Activated CD4-positive, alpha-beta memory T cell treated with anti-CD3 and anti-CD28 coated beads, Interleukin-2, amount 10 ng/mL, durations not matched to agents 7 days and 5 days (primary cell): ENCODE measurements around the gene PGM5. TPM values are rescaled to one million over a fixed set of nuclear protein-coding genes. Genes with fewer than 3 reads are reported as not detected.
"Not testable (repeated sequence)": the region's sequence is repeated elsewhere in the genome, so short reads cannot be mapped to it uniquely, and the experiment has no call there.

Source experiments
- CTCF ChIA-PET: fragments of 350-600 bp; sonication (Branson Sonifier 250); formaldehyde crosslinking; loops from one replicate; lab custom pipeline; 2021; ENCODE audit warnings: antibody characterized with exemption, inconsistent platforms; lab: Charles Lee
- POLR2A ChIA-PET: fragments of 350-600 bp; sonication (Branson Sonifier 250); formaldehyde crosslinking; loops from one replicate; lab custom pipeline; 2021; ENCODE audit warnings: antibody characterized with exemption; lab: Charles Lee
- DNase-seq: peaks from one replicate; pipeline ENCODE4 v3.0.0-alpha.2; 2020
- H3K27ac Mint-ChIP-seq: one replicate; pipeline ENCODE4 v1.8.0; 2021; ENCODE audit warnings: mild to moderate bottlenecking, mixed read lengths
- H3K27me3 Mint-ChIP-seq: one replicate; pipeline ENCODE4 v1.8.0; 2021; ENCODE audit warnings: mixed read lengths
- H3K36me3 Mint-ChIP-seq: one replicate; pipeline ENCODE4 v1.8.0; 2021; ENCODE audit warnings: low read depth, mixed read lengths
- H3K4me1 Mint-ChIP-seq: one replicate; pipeline ENCODE4 v1.8.0; 2021; ENCODE audit warnings: mixed read lengths
- H3K4me3 Mint-ChIP-seq: one replicate; pipeline ENCODE4 v1.8.0; 2021; ENCODE audit warnings: mild to moderate bottlenecking, mixed read lengths
- H3K9me3 Mint-ChIP-seq: one replicate; pipeline ENCODE4 v1.8.0; 2021; ENCODE audit warnings: mixed read lengths
- total RNA-seq, 2 experiments: library from RNA; stranded (reverse); gene quantifications; one replicate each; pipeline ENCODE4 v1.2.3, GENCODE V29; 2021

Gene PGM5
- total RNA-seq, 2 experiments from 2014 or later, result not detected

DNA sequence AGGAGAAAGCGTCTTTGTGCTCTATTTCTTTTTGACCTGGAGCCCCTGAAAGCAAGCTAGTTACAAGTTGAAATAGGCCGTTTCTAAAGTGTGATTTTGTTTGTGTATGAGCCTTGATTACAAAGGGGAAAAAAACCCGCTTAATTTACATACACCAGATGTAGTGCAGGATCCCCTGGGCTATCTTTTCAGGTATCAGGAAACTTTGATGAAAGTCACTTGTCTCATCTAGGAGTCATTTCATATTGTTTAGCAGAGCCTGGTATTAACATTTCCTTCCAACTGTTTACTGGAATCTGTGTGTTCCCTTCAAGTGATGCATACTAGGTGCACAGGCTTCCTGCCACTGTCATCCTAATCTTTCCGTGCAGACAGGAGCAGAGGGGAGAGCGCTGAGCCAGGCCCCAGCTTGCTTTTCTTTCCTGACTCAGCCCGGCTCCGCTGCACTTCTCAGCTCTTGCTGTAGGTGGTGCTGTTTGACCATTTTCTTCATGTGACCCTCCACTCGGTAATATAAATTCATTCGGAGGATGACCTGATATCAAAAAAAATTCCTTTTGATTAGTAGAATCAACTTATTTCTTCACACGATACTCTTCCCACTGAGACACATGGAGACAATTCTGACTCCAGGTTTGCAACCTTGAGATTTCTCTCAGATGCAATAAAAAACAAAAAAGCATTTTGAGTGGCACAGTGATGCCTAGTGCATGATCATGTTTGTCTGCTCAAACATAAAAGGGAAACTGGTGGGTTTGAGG, 14.0 kb upstream of the PGM5 start:
- H3K9me3 Mint-ChIP-seq, H3K27me3 Mint-ChIP-seq, H3K4me1 Mint-ChIP-seq, H3K27ac Mint-ChIP-seq, H3K4me3 Mint-ChIP-seq, DNase-seq, H3K36me3 Mint-ChIP-seq, POLR2A ChIA-PET: not testable (repeated sequence)
- CTCF ChIA-PET, result interaction anchor here (1.1 to 1.2 kb wide), 2 partner anchors 225 to 227 kb away, joined by 3 read pairs; no protein-coding TSS in a partner anchor

GRCh38 chr9:68343242-68343641, 13.2 kb upstream of the PGM5 start:
- CTCF ChIA-PET, result interaction anchor here (0.7 to 1.2 kb wide), 3 partner anchors 225 to 537 kb away, joined by 3 read pairs; no protein-coding TSS in a partner anchor
- DNase-seq, H3K9me3 Mint-ChIP-seq, H3K36me3 Mint-ChIP-seq, H3K27ac Mint-ChIP-seq, H3K4me3 Mint-ChIP-seq, H3K4me1 Mint-ChIP-seq, H3K27me3 Mint-ChIP-seq, POLR2A ChIA-PET: not testable (repeated sequence)

- H3K27ac Mint-ChIP-seq, H3K4me3 Mint-ChIP-seq, DNase-seq, H3K4me1 Mint-ChIP-seq, H3K9me3 Mint-ChIP-seq, H3K36me3 Mint-ChIP-seq, POLR2A ChIA-PET: not testable (repeated sequence)
- CTCF ChIA-PET, result interaction anchor here (0.8 kb wide), 1 partner anchor 224 kb away, joined by 3 read pairs; no protein-coding TSS in a partner anchor
- peaks cover 13% of the 10 kb centered on the region for H3K27me3 Mint-ChIP-seq
Measured at GRCh38 chr9:68343992-68344391, 12.4 kb upstream of the PGM5 start.

DNA sequence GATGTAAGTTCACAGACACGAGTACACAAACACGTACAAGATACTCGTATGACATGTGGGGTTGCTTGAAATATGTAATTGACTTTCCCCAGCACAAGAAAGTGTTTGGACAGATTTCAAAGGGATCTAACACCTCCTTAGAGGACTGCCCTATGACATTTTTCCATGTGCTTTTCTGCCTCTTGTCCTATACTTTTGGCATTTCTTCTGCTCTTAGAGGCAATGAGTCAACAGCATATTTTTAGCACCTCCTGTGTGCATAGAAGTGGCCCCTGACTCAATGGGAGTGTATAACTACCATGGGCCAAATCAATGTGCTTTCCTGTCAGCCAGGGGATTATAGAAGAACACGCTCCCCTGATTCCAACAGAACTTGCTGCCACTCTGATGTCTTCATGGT, 4.7 kb upstream of the PGM5 start:
- DNase-seq, H3K9me3 Mint-ChIP-seq, H3K36me3 Mint-ChIP-seq, H3K4me1 Mint-ChIP-seq, POLR2A ChIA-PET, H3K4me3 Mint-ChIP-seq, CTCF ChIA-PET, H3K27ac Mint-ChIP-seq: not testable (repeated sequence)
- H3K27me3 Mint-ChIP-seq, result peaks cover 28% of the 10 kb centered on the region

- CTCF ChIA-PET, POLR2A ChIA-PET, H3K4me1 Mint-ChIP-seq, H3K9me3 Mint-ChIP-seq, H3K27ac Mint-ChIP-seq, H3K36me3 Mint-ChIP-seq, DNase-seq: not testable (repeated sequence)
- peaks cover 36% of the 10 kb centered on the region for H3K27me3 Mint-ChIP-seq
- peak overlapping the region; percentile 5 for H3K4me3 Mint-ChIP-seq
Measured at GRCh38 chr9:68355993-68356379, 425 bp upstream of the PGM5 start.

DNA sequence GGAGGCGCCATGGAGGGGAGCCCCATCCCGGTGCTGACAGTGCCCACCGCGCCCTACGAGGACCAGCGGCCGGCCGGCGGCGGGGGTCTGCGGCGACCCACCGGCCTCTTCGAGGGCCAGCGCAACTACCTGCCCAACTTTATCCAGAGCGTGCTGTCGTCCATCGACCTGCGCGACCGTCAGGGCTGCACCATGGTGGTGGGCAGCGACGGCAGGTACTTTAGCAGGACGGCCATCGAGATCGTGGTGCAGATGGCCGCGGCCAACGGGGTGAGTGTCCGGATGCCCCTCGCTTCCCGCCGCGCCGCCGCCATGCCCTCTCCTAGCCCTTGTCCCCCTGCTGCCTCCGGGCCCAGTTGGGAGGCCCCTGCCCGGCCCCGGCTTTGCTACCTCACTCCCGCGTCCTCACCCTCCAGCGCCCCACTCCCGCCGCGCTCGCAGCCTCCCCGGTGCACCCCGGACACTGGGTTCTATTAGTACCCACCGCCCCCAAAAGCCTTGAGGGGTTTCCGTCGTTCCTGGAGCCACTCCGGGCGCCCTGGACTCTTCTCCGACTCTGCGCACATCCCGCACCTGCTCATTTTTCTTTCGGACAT, 806 bp downstream of the PGM5 start:
- DNase-seq, H3K4me3 Mint-ChIP-seq, H3K27ac Mint-ChIP-seq, H3K9me3 Mint-ChIP-seq, H3K36me3 Mint-ChIP-seq, CTCF ChIA-PET, H3K4me1 Mint-ChIP-seq, POLR2A ChIA-PET: not testable (repeated sequence)
- H3K27me3 Mint-ChIP-seq, result peaks cover 36% of the 10 kb centered on the region

GRCh38 chr9:68366933-68367547, 10.6 kb downstream of the PGM5 start:
- DNase-seq, result peak; percentile 16
- H3K27me3 Mint-ChIP-seq, result not testable (repeated sequence)

DNA sequence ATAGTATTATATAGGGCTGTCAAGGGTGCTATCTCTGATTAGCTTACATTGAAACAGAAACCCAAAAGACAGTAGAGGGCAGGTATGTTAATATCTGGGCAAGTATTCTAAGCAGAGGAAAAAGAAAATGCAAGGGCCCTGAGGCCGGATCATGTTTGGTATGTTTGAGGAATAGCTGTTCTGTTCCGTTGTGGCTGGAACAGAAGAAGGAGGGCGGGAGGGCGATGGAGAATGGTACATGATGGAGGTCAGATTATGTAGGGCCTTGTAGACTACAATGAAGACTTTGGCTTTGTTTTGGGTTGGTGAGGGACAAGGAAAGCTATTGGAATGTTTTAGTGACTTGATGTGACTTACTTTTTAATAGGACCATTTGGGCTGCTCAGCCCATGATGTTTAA, 19.4 kb downstream of the PGM5 start:
- H3K9me3 Mint-ChIP-seq, DNase-seq, H3K36me3 Mint-ChIP-seq, CTCF ChIA-PET, H3K27ac Mint-ChIP-seq, POLR2A ChIA-PET, H3K4me1 Mint-ChIP-seq, H3K4me3 Mint-ChIP-seq, H3K27me3 Mint-ChIP-seq: not testable (repeated sequence)

More at GRCh38 chr9:68366933-68367547, 10.6 kb downstream of the PGM5 start:
- H3K9me3 Mint-ChIP-seq, H3K4me1 Mint-ChIP-seq, H3K27ac Mint-ChIP-seq, H3K4me3 Mint-ChIP-seq, POLR2A ChIA-PET, H3K36me3 Mint-ChIP-seq: not testable (repeated sequence)
- CTCF ChIA-PET, result interaction anchor here (0.6 kb wide), 1 partner anchor 662 kb away, joined by 3 read pairs; no protein-coding TSS in a partner anchor

DNA sequence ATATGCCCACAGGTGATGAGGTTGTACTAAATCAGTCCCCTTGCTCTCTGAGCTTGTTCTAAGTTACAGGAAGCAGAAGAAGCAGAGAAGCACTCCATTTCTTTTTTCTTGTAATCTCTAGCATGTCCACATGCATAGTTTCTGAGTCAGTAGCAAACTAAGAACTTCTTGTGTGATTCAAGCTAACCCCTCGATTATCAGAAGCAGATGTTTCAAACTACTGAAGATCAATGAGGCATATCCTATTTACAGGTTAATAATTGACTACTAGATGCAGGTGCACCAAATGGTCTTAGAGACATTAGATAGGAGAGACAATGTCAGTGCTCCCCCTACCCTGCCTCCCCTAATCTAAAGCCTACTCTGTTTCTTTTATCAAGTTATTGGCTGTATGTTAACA, 21.3 kb downstream of the PGM5 start:
- H3K27me3 Mint-ChIP-seq, DNase-seq, H3K36me3 Mint-ChIP-seq, CTCF ChIA-PET, H3K4me3 Mint-ChIP-seq, H3K27ac Mint-ChIP-seq, H3K4me1 Mint-ChIP-seq, POLR2A ChIA-PET, H3K9me3 Mint-ChIP-seq: not testable (repeated sequence)

DNA sequence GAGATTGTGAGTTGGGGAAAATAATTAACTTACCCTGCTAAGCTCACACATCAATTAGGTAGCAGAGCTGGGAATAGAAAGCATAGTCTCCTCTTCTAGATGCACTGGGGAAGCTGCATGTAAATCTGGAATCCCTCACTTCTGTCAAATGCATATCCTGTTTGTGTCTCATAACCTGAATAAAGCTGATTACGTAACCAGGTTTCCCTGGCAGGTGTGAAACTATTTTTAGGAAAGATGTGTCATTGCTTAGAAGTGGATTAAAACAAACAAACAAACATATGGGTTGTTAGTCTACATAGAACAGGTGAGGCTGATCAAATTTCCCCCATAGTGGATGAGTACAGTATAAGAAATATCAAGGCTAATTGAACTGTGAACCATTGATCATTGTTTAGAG, 27.5 kb downstream of the PGM5 start:
- H3K4me3 Mint-ChIP-seq, POLR2A ChIA-PET, H3K27me3 Mint-ChIP-seq, H3K9me3 Mint-ChIP-seq, CTCF ChIA-PET, H3K36me3 Mint-ChIP-seq, DNase-seq, H3K4me1 Mint-ChIP-seq, H3K27ac Mint-ChIP-seq: not testable (repeated sequence)

DNA sequence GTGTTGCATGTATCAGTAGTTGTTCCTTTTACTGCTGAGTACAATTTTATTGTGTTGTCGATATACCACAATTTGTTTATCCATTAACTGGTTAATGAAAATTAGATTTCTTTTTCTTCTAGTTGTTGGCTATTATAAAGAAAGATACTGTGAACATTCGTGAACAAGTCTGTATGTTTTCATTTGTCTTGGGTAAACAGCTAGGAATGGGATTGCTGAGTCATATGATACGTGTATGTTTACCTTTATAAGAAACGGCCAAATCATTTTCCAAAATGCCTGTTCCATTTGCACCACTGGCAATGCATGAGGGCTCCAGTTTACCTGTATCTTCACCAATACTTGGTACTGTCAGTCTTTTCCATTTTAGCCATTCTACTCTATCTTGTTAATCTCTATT, 33.1 kb downstream of the PGM5 start:
- H3K4me3 Mint-ChIP-seq, CTCF ChIA-PET, H3K27me3 Mint-ChIP-seq, H3K27ac Mint-ChIP-seq, DNase-seq, H3K36me3 Mint-ChIP-seq, H3K9me3 Mint-ChIP-seq, H3K4me1 Mint-ChIP-seq, POLR2A ChIA-PET: not testable (repeated sequence)

DNA sequence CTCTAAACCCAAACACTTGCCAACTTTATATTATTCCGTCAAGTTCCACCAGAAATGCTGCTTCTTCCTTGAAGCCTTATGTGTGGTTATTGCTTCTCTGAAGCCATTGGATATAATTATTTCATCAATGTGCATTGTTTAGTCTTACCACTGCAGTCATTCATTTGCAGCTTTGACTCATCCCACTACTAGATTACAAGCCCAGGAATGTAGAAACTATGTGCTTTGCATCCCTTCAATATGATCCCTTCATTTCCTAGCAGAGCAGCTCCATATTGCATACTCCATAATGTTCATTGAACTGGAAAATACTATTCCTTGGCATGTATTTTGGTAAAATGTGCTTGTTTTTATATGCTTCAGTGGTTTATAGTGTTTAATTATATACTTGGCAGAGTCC, 34.3 kb downstream of the PGM5 start:
- H3K27me3 Mint-ChIP-seq, CTCF ChIA-PET, H3K9me3 Mint-ChIP-seq, H3K4me1 Mint-ChIP-seq, DNase-seq, H3K4me3 Mint-ChIP-seq, POLR2A ChIA-PET, H3K27ac Mint-ChIP-seq, H3K36me3 Mint-ChIP-seq: not testable (repeated sequence)

- DNase-seq, POLR2A ChIA-PET, H3K4me3 Mint-ChIP-seq, H3K4me1 Mint-ChIP-seq, H3K27me3 Mint-ChIP-seq, H3K36me3 Mint-ChIP-seq, H3K9me3 Mint-ChIP-seq, H3K27ac Mint-ChIP-seq, CTCF ChIA-PET: not testable (repeated sequence)
Measured at GRCh38 chr9:68396411-68397094, 40.1 kb downstream of the PGM5 start.
